ENCODE results near the gene P2RY6. TPM values are rescaled to one million over a fixed set of nuclear protein-coding genes. Genes with fewer than 3 reads are reported as not detected.

P2RY6 gene
- total RNA-seq, 1 experiment from 2014 or later: not detected

- Histone ChIP-seq H3K18ac (ENCODE audit: insufficient read length, low read depth, low read length) (no peak overlapping the region), H3K4me2 (ENCODE audit: insufficient read depth, insufficient read length, low read length) (no peak overlapping the region), H3K4me1 (ENCODE audit: insufficient read depth, low read length) (no peaks in the 10 kb centered on the region), H3K56ac (ENCODE audit: insufficient read length, low read depth, low read length) (no peak overlapping the region), H4K5ac (ENCODE audit: insufficient read length, low read depth, low read length) (no peak overlapping the region), H3K79me1 (ENCODE audit: insufficient read depth, low read depth, low read length, poor library complexity, severe bottlenecking) (no peaks in the 10 kb centered on the region), H3K27ac (ENCODE audit: insufficient read length, low read depth, low read length) (no peak overlapping the region), H2BK20ac (ENCODE audit: low read depth, low read length, poor library complexity, severe bottlenecking) (no peak overlapping the region), H2BK120ac (ENCODE audit: low read depth, low read length, poor library complexity, severe bottlenecking) (no peak overlapping the region), H4K8ac (replicated peaks; ENCODE audit: insufficient read length, low read depth, low read length) (no peak overlapping the region), H3T11ph (ENCODE audit: low read length) (no peak overlapping the region), H3K23ac (ENCODE audit: insufficient read length, low read depth, low read length) (no peak overlapping the region), H3K79me2 (ENCODE audit: insufficient read depth, low read length) (no peaks in the 10 kb centered on the region; the same call in 1 of the 2 replicates), H2AK5ac (ENCODE audit: insufficient read length, low read length) (no peak overlapping the region), H3K23me2 (ENCODE audit: insufficient read length, low read depth, low read length, poor library complexity, severe bottlenecking) (peaks cover 22% of the 10 kb centered on the region), H3K14ac (ENCODE audit: insufficient read depth, low read length) (no peak overlapping the region), H3K27me3 (ENCODE audit: insufficient read depth, low read length) (no peaks in the 10 kb centered on the region; the same call in 1 of the 2 replicates), H4K20me1 (ENCODE audit: control insufficient read depth, insufficient read depth, insufficient read length) (no peaks in the 10 kb centered on the region), H3K9ac (ENCODE audit: extremely low read depth, insufficient read length, low read length) (no peak overlapping the region), H3K9me3 (ENCODE audit: control insufficient read depth, low read depth, low read length) (no peaks in the 10 kb centered on the region), H3K4ac (ENCODE audit: low read depth, low read length) (no peak overlapping the region), H2BK5ac (ENCODE audit: insufficient read length, low read length) (no peak overlapping the region), H2AFZ (ENCODE audit: low read length) (no peak overlapping the region), H2BK15ac (ENCODE audit: low read depth, low read length) (no peak overlapping the region), H2BK12ac (ENCODE audit: insufficient read length, low read depth, low read length) (no peak overlapping the region), H4K91ac (ENCODE audit: insufficient read length, low read depth, low read length) (no peak overlapping the region)
- H3K4me1 Mint-ChIP-seq: peaks cover 26 to 54% of the 10 kb centered on the region in 2 experiments
- no peak overlapping the region for H3K4me3 Mint-ChIP-seq
- H3K27ac Mint-ChIP-seq: no peak overlapping the region
- peaks cover 39% of the 10 kb centered on the region for H3K27me3 Mint-ChIP-seq (ENCODE audit: low read depth)
- no CpG with 5 or more reads among the region's 2 CpGs for WGBS (ENCODE audit: extremely low coverage, insufficient read length, low lambda C conversion rate)
- H3K36me3 Mint-ChIP-seq (ENCODE audit: insufficient read depth in 1 of 3, low read depth in 3 of 3): peaks cover 0 to 5% (median 0%) of the 10 kb centered on the region in 3 experiments; a peak in 1 of 7 replicates
- TF ChIP-seq, protein P1, sequence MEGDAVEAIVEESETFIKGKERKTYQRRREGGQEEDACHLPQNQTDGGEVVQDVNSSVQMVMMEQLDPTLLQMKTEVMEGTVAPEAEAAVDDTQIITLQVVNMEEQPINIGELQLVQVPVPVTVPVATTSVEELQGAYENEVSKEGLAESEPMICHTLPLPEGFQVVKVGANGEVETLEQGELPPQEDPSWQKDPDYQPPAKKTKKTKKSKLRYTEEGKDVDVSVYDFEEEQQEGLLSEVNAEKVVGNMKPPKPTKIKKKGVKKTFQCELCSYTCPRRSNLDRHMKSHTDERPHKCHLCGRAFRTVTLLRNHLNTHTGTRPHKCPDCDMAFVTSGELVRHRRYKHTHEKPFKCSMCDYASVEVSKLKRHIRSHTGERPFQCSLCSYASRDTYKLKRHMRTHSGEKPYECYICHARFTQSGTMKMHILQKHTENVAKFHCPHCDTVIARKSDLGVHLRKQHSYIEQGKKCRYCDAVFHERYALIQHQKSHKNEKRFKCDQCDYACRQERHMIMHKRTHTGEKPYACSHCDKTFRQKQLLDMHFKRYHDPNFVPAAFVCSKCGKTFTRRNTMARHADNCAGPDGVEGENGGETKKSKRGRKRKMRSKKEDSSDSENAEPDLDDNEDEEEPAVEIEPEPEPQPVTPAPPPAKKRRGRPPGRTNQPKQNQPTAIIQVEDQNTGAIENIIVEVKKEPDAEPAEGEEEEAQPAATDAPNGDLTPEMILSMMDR (conservative IDR thresholded peaks at IDR 0.05): no peak
- no peak for DNase-seq
- no peaks in the 10 kb centered on the region; a peak in 1 of 5 replicates for H3K9me3 Mint-ChIP-seq
These were observed 39.9 kb downstream of the P2RY6 start for GRCh38 chr11:73312036-73312435.

Measured in H9 (cell line).